Measurements from ENCODE around the gene MYL6.

The MYL6 gene

GRCh38 chr12:56158926-56159461 is 835 bp downstream of the MYL6 start:
- peak; percentile 38 for DNase-seq

- DNase-seq = peak; percentile 13
These were observed 1.5 kb downstream of the MYL6 start for GRCh38 chr12:56159482-56160192.

DNA sequence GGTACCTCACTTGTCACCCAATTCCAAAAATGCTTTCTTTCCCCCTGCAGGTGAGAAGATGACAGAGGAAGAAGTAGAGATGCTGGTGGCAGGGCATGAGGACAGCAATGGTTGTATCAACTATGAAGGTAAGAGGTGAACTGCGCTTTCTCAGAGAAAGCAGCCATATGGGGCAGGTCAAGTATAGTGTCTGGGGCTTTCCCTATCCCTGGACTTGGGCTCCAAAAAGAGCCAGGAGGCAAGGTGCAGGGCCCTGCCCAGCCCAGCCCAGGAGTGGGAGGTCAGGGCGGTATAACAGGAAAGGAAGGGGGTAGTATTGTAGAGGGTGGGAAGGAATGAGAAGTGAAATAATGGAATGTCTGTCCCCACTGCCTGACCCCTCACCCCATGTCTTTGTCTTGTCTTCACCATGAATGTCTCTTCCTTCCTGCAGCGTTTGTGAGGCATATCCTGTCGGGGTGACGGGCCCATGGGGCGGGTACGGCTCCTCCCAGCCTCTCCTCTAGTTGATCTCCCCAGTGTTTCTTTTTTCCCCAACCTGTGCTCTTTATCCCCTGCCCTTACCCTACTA is 2.1 kb downstream of the MYL6 start:
- peak; percentile 77 for DNase-seq

DNA sequence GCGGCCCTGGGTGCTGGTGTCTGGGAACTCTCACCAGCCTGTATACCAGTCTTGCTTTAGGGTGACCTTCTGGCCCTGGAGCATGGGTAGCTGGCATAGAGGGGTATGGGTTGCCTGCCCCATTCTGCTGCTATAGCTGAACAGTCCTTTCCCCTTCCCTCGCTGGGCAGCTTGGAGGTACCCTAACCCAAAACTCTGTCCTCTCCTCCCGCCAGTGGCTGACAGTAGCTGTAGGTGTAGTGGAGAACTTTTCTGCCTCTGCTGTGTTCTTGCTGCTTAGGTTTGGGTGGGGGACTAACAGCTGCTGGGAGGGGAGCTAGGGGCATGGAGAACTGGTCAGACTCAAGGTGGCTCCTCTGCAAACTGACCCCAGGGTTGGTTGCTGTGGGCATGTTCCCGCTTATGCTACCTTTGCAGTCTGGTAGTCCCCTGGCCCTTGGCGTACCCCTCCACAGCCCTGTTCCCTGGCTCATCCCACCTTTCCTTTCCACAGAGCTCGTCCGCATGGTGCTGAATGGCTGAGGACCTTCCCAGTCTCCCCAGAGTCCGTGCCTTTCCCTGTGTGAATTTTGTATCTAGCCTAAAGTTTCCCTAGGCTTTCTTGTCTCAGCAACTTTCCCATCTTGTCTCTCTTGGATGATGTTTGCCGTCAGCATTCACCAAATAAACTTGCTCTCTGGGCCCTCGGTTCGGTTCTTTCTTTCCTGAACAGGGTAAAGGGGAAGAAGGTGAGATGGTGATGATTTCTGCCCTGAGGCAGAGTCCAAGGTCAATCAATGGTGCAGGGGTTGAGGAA is 2.9 kb downstream of the MYL6 start:
- DNase-seq = no peak

GRCh38 chr12:56161690-56162351 is 3.7 kb downstream of the MYL6 start:
- peak; percentile 17 for DNase-seq

DNA sequence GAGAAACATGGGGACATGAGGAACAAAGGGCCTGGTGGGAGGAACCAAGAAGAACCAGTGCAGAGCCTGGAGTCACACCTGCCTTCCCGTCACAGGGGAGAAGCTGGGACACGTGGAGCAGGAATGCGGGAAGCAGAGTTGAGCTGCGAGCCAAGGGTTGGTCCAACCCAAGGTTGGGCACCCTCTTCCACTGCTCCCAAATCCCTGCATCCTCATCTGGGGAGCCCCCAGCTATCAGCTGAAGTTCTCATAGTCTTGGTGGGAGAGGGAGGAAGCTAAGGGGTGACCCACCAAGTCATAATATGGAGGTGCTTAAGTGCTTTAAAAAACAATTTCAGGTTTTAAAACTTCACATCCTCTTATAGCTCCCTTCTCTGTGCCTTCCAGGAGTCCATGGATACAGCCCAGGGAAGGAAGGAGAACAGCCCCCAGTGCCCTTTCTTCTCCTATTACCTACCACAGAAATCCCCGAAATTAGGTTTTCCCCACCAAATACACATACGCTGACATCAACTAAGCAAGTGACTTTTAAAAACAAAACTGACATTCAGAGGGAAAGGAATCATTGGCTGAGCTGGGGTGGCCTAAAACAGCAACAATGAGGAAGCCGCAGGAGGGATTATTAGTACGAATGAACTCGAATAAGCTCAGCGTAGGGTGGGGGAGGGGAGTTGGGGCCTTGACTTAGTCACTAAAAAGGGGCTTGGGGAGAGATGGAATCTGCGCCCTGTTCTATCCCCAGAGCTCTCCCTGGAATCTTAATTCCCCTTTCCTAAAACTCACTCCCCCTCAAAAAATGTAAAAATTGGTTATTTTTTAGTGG is 4.5 kb downstream of the MYL6 start:
- DNase-seq = no peak

GRCh38 chr12:56163533-56164344 is 5.6 kb downstream of the MYL6 start:
- DNase-seq = peak; percentile 17

- peak; percentile 12 for DNase-seq
These were observed 6.2 kb downstream of the MYL6 start for GRCh38 chr12:56164345-56164729.

DNA sequence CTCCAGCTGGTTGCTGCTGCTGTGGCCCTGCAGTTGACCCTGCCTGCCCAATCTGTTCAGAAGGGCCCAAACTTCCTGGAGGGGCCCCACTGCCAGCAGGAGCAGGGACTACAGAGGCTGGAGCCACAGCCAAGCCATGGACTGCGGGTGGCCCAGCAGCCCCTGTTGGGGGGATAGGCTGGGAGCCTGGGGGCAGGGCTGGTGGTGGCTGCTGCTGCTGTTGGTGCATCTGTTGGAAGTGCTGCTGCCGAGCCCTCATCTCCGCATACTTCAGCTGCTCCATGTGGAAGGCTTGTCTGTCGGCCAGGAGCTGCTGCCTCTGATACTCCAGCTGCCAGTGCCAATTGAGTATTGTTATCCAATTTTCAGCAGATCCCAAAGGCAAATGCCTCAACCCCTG is 7.2 kb downstream of the MYL6 start:
- DNase-seq = no peak

DNA sequence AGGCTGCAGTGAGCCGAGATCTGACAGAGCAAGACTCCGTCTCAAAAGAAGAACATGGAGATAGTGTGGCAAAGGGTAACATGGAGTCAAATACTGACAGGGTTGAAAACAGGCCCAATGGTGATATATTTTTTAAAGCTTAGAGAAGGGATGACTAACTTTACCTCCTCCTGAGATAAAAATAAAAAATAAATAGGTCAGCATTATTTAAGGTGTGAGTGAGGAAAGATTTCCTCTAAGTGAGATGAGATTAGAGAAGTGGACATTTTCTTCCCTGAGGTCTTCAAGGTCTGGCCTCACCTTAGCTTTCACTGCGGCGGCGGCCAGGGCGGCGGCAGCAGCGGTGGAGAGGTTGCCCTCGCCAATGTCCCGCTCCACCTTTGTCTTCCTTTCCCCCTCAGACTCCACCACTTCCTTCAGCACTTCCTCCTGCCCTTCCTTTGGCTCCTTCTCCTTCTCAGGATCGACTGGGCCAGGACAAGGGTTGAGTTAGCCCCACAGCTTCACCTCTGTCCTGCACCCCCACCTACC is 11.1 kb downstream of the MYL6 start:
- DNase-seq = no peak

DNA sequence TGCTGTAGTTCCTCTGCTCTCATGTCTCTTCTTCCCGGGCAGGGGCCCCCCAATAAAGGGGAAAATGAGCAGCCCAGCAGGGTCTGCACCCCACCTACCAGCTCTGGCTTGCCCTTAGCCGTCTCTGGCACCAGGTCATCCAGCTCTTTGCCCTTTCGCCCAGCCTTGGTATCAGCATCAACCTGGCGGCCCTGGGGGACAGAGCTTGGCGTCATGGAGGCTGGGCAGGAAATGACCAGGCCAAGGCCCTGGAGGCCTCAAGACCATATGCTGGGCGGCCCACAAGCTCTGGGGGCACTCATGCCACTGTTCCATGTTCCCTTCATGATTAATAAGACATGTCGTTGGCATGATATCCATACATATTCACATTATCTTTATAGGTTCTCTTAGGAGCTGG is 14.7 kb downstream of the MYL6 start:
- no peak for DNase-seq

- no peak for DNase-seq
These were observed 20.2 kb downstream of the MYL6 start for GRCh38 chr12:56178347-56178746.

GRCh38 chr12:56186957-56187356 is 28.8 kb downstream of the MYL6 start:
- no peak for DNase-seq

DNA sequence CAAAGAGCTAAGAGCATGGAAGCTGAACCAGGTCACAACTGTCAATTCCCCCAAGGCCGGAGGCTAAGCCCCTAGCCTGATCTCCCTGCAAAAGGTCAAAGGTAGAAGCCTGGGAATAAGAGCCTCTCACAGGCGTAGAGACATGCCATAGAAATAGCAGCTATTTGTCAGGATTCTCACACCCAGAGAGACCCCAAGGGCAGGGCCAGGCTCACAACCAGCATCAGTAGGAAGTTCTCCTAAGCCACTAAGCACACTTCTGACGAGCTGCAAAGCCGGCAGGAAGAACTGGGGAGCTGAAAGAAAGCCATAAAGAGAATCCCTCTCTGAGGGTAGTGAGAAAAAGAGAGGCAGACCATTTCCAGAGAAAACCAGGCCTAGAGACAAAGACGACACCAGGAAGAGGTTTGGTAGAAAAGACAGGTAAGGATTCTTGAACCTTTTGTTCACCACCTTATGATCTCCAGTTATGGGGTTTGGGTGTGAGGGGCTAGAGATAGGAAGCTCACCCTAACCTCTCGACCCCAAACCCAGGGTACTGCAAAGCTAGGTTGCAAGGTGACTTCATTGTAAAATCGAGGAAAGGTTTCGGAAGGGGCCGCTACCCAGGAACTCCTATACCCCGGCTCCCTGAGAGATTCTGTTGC is 30.1 kb downstream of the MYL6 start:
- DNase-seq = no peak

DNA sequence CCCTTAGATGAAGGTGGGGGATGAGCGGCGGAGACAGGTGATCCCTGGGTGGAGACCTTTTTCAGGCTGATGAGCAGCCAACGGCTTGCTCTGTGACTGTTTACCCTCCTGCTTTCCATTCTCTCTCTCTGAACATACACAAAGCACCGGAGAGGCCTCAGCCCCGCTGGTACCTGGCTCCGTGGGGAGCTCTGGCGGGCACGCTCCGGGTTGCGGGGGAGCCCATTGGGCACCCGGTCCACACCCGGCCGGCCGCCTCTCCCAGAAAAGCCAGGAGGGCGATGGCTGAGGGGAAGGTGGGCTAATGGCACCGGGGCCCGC is 30.6 kb downstream of the MYL6 start:
- DNase-seq = no peak

DNA sequence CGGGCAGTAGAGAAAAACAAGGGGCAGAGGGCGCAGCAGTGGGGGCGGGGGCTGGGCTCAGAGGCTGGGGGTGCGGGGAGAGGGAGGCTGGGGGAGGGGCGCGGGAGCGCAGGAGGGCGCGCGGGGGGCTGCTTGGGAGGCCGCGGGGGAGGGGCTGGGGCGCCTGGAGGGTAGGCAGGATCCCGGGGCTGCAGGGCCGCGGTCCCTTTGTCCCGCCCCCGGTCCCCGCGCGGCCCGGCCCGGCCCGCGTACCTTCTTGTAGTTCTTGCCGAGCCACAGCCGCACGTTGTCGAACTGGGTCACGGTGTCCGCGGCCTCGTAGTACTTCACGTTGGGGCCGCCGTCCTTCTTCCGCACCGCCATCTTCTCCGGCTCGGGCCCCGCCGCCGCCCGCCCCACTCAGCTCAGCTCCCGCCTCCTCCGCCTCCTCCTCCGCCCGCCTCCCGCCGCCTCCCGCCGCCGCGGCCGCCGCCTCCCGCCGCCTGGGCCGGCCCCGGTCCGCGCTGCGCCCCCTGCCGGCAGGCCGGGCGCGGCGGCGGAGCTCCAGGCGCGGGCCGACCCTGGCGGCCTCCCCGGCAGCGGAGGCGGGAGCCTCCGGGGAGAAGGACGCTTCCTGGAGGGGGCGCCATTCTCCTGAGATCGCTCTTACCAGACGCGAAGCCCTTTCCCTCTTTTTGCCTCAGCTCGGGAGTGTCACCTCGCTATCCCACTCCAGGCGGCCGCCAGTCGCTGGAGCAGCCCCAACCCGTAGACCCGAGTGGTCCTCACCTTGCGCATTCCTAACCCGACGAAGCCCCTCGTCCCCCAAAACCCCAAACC is 31.1 kb downstream of the MYL6 start, which contains the start of gene SMARCC2:
SMARCC2 (minus strand) TSS at position 385 of the 819 bp plus-strand sequence; CDS start at position 363, 22 bp downstream.
- peak; percentile 89 for DNase-seq

DNA sequence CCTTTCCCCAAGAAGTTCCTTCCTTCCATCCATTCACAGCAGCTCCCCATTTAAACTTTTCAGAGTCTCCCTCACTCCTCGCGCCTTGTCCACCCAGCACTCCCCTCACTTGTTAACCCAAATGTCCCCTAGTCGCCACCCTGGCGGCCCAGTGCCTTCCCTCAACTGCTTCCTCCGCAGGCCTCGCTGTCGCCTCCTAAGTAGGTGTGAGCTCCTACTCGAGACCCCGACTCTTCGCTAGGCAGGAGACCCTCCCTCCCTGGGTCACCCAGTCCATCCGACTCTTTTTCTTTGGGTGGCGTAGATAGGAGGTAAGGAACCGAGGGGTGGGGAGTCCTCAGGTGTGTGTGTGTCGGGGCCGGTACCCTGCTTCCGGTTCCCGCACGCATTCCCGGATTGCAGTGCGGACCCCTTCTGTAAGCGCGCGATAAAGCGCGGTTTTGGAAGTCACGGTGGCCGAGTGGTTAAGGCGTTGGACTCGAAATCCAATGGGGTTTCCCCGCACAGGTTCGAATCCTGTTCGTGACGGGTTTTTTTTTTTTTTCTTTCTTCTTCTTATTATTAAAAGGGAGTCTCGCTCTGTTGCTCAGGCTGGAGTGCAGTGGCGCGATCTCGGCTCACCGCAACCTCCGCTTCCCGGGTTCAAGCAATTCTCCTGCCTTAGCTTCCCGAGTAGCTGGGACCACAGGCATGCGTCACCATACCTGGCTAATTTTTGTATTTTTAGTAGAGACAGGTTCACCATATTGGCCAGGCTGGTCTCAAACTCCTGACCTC is 31.9 kb downstream of the MYL6 start:
- DNase-seq = peak; percentile 85

DNA sequence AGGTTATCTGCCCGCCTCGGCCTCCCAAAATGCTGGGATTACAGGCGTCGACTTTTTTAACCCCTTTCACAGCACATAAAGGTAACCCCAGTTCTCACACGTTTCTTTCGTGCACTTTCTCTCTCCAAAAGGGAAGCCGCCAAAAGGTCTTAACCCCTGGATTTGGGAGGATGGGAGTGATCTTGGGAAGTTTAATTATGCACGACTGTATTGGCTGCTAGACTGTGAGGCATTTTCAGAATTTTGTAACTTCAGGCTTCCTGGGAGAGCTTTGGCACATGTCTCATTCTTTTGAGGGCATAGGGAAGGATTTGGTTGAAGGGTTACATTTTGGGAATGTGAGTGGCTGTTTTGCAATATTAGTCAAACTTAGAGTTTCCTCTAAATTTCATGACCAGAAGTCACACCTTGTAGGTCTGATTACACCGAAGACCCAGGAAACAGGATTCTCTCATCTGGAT is 32.6 kb downstream of the MYL6 start:
- no peak for DNase-seq

DNA sequence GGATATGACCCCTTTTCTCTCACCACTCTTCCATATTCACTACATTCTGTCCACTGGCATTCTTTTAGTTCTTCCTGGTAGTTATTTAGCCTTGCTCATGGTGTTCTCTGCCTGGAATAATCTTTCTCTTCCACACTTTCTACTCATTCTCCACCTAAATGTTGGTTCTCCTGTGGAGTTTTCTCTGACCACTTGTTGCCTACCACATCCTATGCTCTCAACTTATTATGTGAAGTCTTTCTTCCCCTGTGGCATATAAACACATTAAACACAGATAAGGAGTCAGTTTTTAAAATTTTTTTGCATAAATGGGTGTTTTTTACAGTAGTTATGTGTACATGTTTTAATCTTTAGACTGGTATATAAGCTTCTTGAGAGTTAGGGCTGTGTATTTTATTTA is 34.4 kb downstream of the MYL6 start:
- no peak for DNase-seq
